ENCODE measurements around the gene LRRC47. TPM values are rescaled to one million over a fixed set of nuclear protein-coding genes. Genes with fewer than 3 reads are reported as not detected.

Gene LRRC47
- polyA plus RNA-seq, 1 of the 3 experiments (the other 2 are of a cell fraction), result 34.6 TPM

DNA sequence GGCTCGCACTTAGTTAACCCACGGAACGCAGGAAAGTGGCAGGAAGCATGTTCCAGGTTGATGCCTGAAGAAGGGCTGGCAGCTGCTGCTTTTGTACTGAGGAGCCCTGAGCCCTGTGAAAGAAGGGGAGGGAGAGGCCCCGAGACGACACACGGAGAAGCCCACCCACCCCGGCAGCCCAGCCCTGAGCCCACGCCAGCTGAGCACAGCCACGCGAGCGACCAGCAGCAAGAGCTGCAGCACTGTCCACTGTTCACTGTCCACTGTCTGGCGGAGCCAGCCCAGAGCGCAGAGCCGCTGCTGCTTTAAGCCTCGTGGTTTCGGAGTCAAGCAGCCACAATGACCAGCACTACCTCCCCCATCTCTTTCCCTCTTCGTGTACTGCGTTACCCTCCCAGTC, 5.3 kb downstream of the LRRC47 start:
- no peaks in the 10 kb centered on the region for H3K9me2 ChIP-seq
- no peak overlapping the region for H3K27ac ChIP-seq (ENCODE audit: low read depth in 2 of 2, low read length in 1 of 2)
- no peak overlapping the region for H3K9ac ChIP-seq
- no peak overlapping the region for H2AFZ ChIP-seq (ENCODE audit: low read depth)
- TF ChIP-seq, protein P1, sequence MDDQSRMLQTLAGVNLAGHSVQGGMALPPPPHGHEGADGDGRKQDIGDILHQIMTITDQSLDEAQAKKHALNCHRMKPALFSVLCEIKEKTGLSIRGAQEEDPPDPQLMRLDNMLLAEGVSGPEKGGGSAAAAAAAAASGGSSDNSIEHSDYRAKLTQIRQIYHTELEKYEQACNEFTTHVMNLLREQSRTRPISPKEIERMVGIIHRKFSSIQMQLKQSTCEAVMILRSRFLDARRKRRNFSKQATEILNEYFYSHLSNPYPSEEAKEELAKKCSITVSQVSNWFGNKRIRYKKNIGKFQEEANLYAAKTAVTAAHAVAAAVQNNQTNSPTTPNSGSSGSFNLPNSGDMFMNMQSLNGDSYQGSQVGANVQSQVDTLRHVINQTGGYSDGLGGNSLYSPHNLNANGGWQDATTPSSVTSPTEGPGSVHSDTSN (IDR thresholded peaks at IDR 0.05), result no peak
- WGBS (ENCODE audit: low lambda C conversion rate), result 96% methylated on average over 7 of the region's 18 CpGs
- H3K4me3 ChIP-seq (ENCODE audit: low read depth in 2 of 2, low read length in 1 of 2), result no peak overlapping the region
- CTCF ChIA-PET, result interaction anchor here (1.1 kb wide), 1 partner anchor 66 kb away, joined by 3 read pairs; no protein-coding TSS in a partner anchor
- H4K20me1 ChIP-seq (ENCODE audit: insufficient read depth), result peaks cover 65% of the 10 kb centered on the region
- peaks cover 0 to 15% of the 10 kb centered on the region in 2 experiments; a peak in 2 of 4 replicates for H3K4me1 ChIP-seq (ENCODE audit: control insufficient read depth in 1 of 2, insufficient read depth in 2 of 2, low read depth in 1 of 2, low read length in 1 of 2)
- H3K79me2 ChIP-seq (ENCODE audit: insufficient read depth), result peaks cover 88% of the 10 kb centered on the region
- peaks cover 0 to 23% of the 10 kb centered on the region in 2 experiments for H3K36me3 ChIP-seq (replicated peaks in 1 of 2; ENCODE audit: control insufficient read depth in 1 of 2, insufficient read depth in 2 of 2, low read length in 1 of 2)
- H3K9me3 ChIP-seq, result no peaks in the 10 kb centered on the region
- no peaks in the 10 kb centered on the region for H3K27me3 ChIP-seq (ENCODE audit: insufficient read depth)
- no peak overlapping the region for H3K4me2 ChIP-seq
- H3F3A ChIP-seq (replicated peaks; ENCODE audit: insufficient read depth), result no peaks in the 10 kb centered on the region
- POLR2A ChIA-PET, result no interaction called here
- DNase-seq, result no peak

DNA sequence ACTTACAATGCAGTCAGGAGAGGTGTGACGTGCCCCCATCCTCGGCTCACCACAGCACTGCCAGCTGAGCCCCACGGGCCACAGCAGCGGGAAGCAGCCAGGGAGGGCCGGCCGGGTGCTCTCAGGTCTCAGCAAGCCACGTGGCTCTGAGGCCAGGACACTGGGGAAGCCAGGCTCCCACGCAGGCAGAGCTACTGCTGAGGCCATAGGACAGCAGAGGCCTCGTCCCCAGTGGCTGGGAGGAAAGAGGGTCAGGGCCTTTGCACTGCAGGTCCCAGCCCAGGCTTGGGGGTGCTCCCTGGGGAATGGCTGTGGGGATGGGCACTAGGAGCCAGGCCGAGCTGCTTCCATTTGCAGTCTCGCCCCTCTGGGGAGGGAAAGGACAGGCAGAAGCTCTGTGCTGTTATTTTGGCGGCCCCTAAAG, 5.8 kb downstream of the LRRC47 start:
- TF ChIP-seq FOXJ3 (CRISPR knock-in tag; IDR thresholded peaks at IDR 0.05) (no peak), RXRA (IDR thresholded peaks at IDR 0.05; ENCODE audit: borderline replicate concordance, low read depth) (no peak), FOSL2 (IDR thresholded peaks at IDR 0.05; ENCODE audit: borderline replicate concordance, low read depth) (no peak), EP300 (IDR thresholded peaks at IDR 0.05; ENCODE audit: borderline replicate concordance in 1 of 2, low read depth in 1 of 2, low read length in 1 of 2) (no peak), RCOR1 (IDR thresholded peaks at IDR 0.05; ENCODE audit: low read length) (no peak), SIN3A (IDR thresholded peaks at IDR 0.05; ENCODE audit: borderline replicate concordance, low read depth, low read length) (no peak)
- H3K4me3 ChIP-seq (ENCODE audit: low read depth in 2 of 2, low read length in 1 of 2), result no peak overlapping the region
- no peak overlapping the region for H2AFZ ChIP-seq (ENCODE audit: low read depth)
- peaks cover 0 to 15% of the 10 kb centered on the region in 2 experiments; a peak in 2 of 4 replicates for H3K4me1 ChIP-seq (ENCODE audit: control insufficient read depth in 1 of 2, insufficient read depth in 2 of 2, low read depth in 1 of 2, low read length in 1 of 2)
- DNase-seq, result no peak
- 100% methylated on average over 1 of the region's 12 CpGs for WGBS (ENCODE audit: low lambda C conversion rate)
- no peaks in the 10 kb centered on the region for H3F3A ChIP-seq (replicated peaks; ENCODE audit: insufficient read depth)
- peaks cover 3 to 25% of the 10 kb centered on the region in 2 experiments for H3K36me3 ChIP-seq (replicated peaks in 1 of 2; ENCODE audit: control insufficient read depth in 1 of 2, insufficient read depth in 2 of 2, low read length in 1 of 2)
- H3K9me2 ChIP-seq, result no peaks in the 10 kb centered on the region
- ChIA-PET CTCF (interaction anchor here (1.1 kb wide), 1 partner anchor 66 kb away, joined by 3 read pairs; no protein-coding TSS in a partner anchor), POLR2A (no interaction called here)
- H3K79me2 ChIP-seq (ENCODE audit: insufficient read depth), result peaks cover 84% of the 10 kb centered on the region
- no peaks in the 10 kb centered on the region for H3K9me3 ChIP-seq
- H3K27ac ChIP-seq (ENCODE audit: low read depth in 2 of 2, low read length in 1 of 2), result no peak overlapping the region
- no peaks in the 10 kb centered on the region for H3K27me3 ChIP-seq (ENCODE audit: insufficient read depth)
- H3K4me2 ChIP-seq, result no peak overlapping the region
- H3K9ac ChIP-seq, result no peak overlapping the region
- H4K20me1 ChIP-seq (ENCODE audit: insufficient read depth), result peaks cover 65% of the 10 kb centered on the region

DNA sequence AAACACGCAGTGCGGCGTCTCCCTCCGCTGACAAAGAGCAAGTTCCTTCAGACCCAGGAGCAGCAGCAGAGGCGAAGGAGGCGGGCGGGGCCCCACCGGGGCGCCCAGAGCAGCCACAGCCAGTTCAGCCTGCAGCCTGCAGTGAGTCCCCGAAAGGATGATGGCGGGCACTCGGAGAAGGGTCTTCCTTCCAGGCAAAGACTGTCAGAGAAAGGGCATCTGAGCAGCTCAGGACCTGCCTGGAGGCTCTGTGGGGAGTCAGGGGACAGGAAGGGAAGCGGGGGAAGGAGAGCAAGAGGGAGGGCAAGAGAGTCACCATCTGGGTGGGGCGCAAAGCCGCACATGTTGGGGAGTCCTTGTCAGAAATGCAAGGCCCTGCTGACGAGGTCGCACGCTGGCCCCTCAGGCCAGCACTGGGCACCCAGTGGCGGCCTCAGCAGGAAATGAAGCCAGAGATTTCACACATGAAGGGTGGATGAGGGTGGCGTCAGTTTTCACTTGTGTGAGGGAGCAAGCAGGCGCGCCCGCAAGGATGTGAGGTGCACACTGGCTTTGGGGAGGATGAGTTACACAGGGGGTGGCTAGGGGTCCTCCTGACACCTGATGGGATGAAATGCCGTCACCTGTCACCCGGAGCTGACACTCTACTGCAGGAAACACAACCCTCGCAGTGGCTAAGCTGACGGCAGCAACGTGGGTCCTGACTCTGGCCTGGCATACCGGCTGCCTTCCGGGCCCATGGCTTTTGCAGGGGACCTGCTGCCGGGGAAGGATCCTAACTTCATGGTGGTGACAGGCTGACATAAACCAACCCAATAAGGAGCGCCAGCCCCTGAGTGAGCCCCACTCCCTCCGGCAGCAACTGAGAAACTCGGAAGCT, 6.6 kb downstream of the LRRC47 start:
- no peaks in the 10 kb centered on the region for H3K9me3 ChIP-seq
- no peak overlapping the region for H3K4me2 ChIP-seq
- no peak overlapping the region for H3K9ac ChIP-seq
- CTCF ChIA-PET, result interaction anchor here (1.1 kb wide), 1 partner anchor 65 kb away, joined by 3 read pairs; no protein-coding TSS in a partner anchor
- peaks cover 4 to 32% of the 10 kb centered on the region in 2 experiments for H3K36me3 ChIP-seq (replicated peaks in 1 of 2; ENCODE audit: control insufficient read depth in 1 of 2, insufficient read depth in 2 of 2, low read length in 1 of 2)
- peaks cover 0 to 7% of the 10 kb centered on the region in 2 experiments; a peak in 1 of 4 replicates for H3K4me1 ChIP-seq (ENCODE audit: control insufficient read depth in 1 of 2, insufficient read depth in 2 of 2, low read depth in 1 of 2, low read length in 1 of 2)
- no peaks in the 10 kb centered on the region for H3F3A ChIP-seq (replicated peaks; ENCODE audit: insufficient read depth)
- H3K79me2 ChIP-seq (ENCODE audit: insufficient read depth), result peaks cover 75% of the 10 kb centered on the region
- H3K4me3 ChIP-seq (ENCODE audit: low read depth in 2 of 2, low read length in 1 of 2), result no peak overlapping the region
- no peak for DNase-seq
- TF ChIP-seq, protein P2, sequence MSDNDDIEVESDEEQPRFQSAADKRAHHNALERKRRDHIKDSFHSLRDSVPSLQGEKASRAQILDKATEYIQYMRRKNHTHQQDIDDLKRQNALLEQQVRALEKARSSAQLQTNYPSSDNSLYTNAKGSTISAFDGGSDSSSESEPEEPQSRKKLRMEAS (IDR thresholded peaks at IDR 0.05; ENCODE audit: low read depth), result no peak
- TF ChIP-seq RCOR1 (IDR thresholded peaks at IDR 0.05; ENCODE audit: low read length), result no peak
- H3K27ac ChIP-seq (ENCODE audit: low read depth in 2 of 2, low read length in 1 of 2), result no peak overlapping the region
- H4K20me1 ChIP-seq (ENCODE audit: insufficient read depth), result peaks cover 65% of the 10 kb centered on the region
- no peak overlapping the region for H2AFZ ChIP-seq (ENCODE audit: low read depth)
- 95% methylated on average over 25 of the region's 34 CpGs for WGBS (ENCODE audit: low lambda C conversion rate)
- H3K9me2 ChIP-seq, result no peaks in the 10 kb centered on the region
- no peaks in the 10 kb centered on the region for H3K27me3 ChIP-seq (ENCODE audit: insufficient read depth)
- POLR2A ChIA-PET, result no interaction called here

Measured in SK-N-SH (cell line).